A549 (cell line): ENCODE measurements around the gene POMT2.

Source experiments
- CHD2 ChIP-seq: fragments of 150-350 bp; IDR thresholded peaks from 2 replicates; pipeline ENCODE4 v1.6.1; 2014; ENCODE audit warnings: low read length; ENCODE audit not compliant: partially characterized antibody
- EP300 ChIP-seq, 2 experiments: fragments of >200 bp; sonication (Bioruptor Twin); formaldehyde crosslinking; IDR thresholded peaks; 2 replicates in 1 of 2; 3 replicates in 1 of 2; pipeline ENCODE4 v1.6.1; 2016 to 2017
- POLR2A ChIP-seq: IDR thresholded peaks from 2 replicates; pipeline ENCODE4 v1.6.1; 2012; ENCODE audit warnings: mild to moderate bottlenecking, low read length
- TP53 ChIP-seq: fragments of 250-450 bp; sonication (Bioruptor Pico); IDR thresholded peaks from 2 replicates; pipeline ENCODE4 v1.5.0; 2021; ENCODE audit warnings: mild to moderate bottlenecking, moderate library complexity
- TF ChIP-seq, protein P1 (sequence below): fragments of >200 bp; sonication (Bioruptor Twin); formaldehyde crosslinking; IDR thresholded peaks from 3 replicates; pipeline ENCODE4 v1.5.1; 2016

DNA sequence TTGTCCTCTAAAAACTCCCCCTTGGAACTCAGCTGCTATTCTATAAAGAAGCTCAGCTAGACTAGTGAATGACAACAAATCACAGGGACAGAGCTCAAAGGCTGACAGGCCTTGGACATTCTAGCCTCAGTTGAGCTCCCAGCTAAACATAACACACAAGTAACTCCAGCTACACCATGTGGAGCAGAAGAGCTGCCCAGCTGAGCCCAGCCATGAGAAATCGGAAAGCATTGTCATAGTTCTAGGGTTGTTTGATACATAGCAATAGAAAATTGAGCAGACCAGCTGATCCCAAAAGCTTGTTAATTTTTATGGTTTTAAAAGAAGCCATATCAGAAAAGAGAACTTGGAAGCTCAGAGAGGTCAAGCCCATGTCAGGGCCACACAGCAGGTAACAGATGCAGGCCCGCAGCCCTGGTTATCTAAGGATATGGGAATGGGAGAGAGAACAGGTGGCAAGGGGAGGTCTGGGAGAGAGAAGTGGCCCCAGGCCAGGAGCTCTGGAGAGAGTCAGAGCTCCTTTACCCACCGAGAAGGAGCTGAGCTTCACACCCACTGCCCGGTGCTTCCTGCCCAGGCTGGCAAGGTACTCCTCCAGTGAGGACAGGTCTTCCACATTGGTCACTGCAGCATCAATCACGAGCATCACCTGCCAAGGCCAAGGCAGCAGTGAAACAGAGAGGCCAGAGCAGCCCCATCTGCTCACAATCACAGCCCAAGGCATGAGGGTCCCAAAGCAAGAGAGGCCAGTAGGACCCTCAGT, 52.6 kb downstream of the POMT2 start:
- no peak for TF ChIP-seq CHD2
- TF ChIP-seq, protein P1, sequence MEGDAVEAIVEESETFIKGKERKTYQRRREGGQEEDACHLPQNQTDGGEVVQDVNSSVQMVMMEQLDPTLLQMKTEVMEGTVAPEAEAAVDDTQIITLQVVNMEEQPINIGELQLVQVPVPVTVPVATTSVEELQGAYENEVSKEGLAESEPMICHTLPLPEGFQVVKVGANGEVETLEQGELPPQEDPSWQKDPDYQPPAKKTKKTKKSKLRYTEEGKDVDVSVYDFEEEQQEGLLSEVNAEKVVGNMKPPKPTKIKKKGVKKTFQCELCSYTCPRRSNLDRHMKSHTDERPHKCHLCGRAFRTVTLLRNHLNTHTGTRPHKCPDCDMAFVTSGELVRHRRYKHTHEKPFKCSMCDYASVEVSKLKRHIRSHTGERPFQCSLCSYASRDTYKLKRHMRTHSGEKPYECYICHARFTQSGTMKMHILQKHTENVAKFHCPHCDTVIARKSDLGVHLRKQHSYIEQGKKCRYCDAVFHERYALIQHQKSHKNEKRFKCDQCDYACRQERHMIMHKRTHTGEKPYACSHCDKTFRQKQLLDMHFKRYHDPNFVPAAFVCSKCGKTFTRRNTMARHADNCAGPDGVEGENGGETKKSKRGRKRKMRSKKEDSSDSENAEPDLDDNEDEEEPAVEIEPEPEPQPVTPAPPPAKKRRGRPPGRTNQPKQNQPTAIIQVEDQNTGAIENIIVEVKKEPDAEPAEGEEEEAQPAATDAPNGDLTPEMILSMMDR: no peak
- no peak for TF ChIP-seq EP300 (IDR thresholded peaks at IDR 0.05)
- TF ChIP-seq TP53 (CRISPR knock-in tag): no peak
- no peak for TF ChIP-seq POLR2A
